GM12874 (cell line): ENCODE results near the gene RAB25.

Experiments used
- CTCF ChIP-seq: IDR thresholded peaks from 2 replicates; pipeline ENCODE4 v1.5.1; 2011; ENCODE audit warnings: low read depth, mild to moderate bottlenecking, control low read depth, low read length, moderate library complexity; ENCODE audit not compliant: insufficient read depth

Gene RAB25

DNA sequence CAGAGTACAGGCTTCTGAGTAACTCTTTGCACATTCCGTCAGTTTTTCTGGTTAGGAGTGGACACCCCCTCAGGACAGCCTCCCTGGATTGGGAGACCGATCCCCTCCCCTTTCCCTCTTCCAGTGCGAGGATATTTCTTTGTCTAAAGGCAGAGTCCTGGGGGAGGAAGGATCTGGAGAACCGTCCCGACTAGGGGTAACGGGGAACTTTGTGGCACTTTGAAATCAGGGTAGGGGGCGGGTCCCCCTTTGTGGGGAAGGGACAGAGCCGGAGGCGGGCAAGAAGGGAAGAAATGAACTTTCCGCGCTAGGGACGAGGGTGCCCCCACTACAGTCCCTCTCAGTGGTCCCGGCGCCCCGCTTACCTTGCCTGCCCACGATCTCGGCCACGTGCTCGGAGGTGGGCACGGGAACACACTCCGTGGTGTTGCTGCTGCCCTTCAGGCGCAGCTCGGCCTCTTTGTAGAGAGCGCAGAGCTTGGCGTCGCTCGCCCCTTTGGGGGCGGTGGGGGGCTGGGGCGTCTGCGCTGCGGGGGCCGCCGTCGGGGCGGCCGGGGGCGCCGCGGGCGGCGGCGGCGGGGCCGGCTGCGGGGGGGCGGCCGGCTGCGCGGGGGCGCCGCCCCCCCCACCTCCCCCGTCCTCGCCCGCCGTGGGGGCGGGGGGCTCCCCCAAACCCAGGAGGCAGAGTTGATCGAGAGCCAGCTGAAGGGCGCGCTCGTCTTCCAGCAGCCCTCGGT is 20.4 kb downstream of the RAB25 start:
- TF ChIP-seq CTCF, result no peak

DNA sequence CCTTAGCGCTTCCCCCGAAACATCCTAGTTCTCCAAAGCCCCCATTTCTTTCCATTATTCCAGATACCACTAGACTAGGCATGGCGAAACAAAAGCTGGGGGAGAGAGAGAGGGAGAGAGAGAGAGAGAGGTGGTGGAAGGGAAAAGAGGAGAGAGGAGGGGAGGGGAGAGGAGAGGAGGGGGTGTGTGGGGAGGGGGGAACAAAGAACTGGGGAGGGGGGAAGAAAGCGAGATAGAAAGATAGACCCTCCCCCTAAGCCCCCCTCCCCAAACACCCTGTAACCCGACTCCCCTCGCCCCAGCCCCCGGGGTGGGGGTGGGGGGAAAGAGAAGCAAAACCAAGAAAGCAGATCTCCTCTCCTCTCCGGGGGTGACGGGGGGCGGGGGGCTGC is 21.0 kb downstream of the RAB25 start:
- TF ChIP-seq CTCF, result no peak

GRCh38 chr1:156082309-156083091 is 21.5 kb downstream of the RAB25 start, which contains the start of gene MEX3A:
MEX3A (minus strand) TSS chr1:156082465; CDS start chr1:156081998, 467 bp downstream.
- no peak for TF ChIP-seq CTCF

GRCh38 chr1:156083800-156084790 is 23.1 kb downstream of the RAB25 start:
- no peak for TF ChIP-seq CTCF

- no peak for TF ChIP-seq CTCF
These were observed 25.3 kb downstream of the RAB25 start for GRCh38 chr1:156086256-156086662.

DNA sequence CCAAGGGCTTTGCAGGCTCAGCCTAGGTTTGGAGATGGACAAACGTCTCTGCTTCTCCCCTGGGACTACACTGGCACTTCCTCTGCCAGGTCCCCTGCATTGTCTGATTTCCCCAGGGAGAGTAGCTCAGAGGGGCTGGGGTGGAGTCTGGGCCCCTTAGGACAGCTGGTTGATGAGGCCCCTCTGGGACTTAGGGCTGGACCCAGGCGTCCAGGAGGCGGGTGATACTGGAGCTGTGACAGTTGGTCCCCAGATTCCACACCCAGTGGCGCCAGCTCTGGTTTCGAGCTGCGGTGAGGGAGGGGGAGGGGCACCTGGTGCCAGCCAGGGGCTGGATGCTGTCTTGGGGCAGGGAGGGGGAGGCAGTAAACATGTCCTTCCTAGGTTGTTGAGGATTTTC is 28.7 kb downstream of the RAB25 start:
- TF ChIP-seq CTCF, result no peak
